ENCODE measurements around the gene SLC25A41.

DNA sequence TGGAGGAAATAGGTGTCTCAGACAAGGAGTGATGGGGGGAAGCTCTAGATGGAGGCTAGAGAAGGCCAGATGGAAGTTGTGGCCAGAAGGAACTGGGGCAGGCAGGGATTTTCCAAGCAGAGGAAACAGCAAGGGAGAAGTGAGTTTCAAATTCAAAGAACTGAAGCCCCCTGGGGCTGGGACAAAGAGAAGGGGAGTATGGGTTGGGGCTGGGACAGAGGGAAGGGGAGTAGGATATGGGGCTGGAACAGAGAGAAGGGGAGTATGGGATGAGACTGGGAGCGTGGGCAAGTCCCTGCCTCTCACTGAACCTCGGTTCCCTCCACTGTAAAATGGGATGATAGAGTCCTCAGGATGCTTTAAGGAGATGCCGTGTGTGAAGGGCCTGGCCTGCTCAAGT is 38.7 kb downstream of the SLC25A41 start:
- TF ChIP-seq CTCF (IDR thresholded peaks at IDR 0.05) (no peak), POLR2A (IDR thresholded peaks at IDR 0.05) (no peak)
